NB4 (cell line): ENCODE results near the gene CLDN7.

Source experiments
- DNase-seq: peaks from one replicate; pipeline ENCODE4 v3.0.0; 2010; ENCODE audit warnings: low read depth
- H3K4me3 ChIP-seq: one replicate; pipeline ENCODE4 v1.5.1; 2011; ENCODE audit warnings: mild to moderate bottlenecking, low read depth, low read length, moderate library complexity
- CTCF ChIP-seq: IDR thresholded peaks from one replicate; pipeline ENCODE4 v1.5.1; 2012; ENCODE audit warnings: low read depth, low read length
- MAX ChIP-seq: IDR thresholded peaks from 2 replicates; pipeline ENCODE4 v1.6.1; 2011; ENCODE audit warnings: low read depth, low read length
- MYC ChIP-seq: IDR thresholded peaks from 2 replicates; pipeline ENCODE4 v1.6.1; 2011; ENCODE audit warnings: low read depth, low read length
- POLR2A ChIP-seq: IDR thresholded peaks from 2 replicates; pipeline ENCODE4 v1.6.1; 2011; ENCODE audit warnings: mild to moderate bottlenecking; ENCODE audit not compliant: insufficient read length; ENCODE audit errors: extremely low read depth

CLDN7 gene

GRCh38 chr17:7262192-7262934, at the start of gene CLDN7:
Gene CLDN7 (minus strand): TSS chr17:7262478. CDS start chr17:7262043, 435 bp downstream.
- no peak within 1 kb of the TSS for H3K4me3 ChIP-seq
- no peak for DNase-seq
- TF ChIP-seq MAX = no peak
- no peak for TF ChIP-seq MYC
- TF ChIP-seq POLR2A = no peak
- no peak for TF ChIP-seq CTCF

- no peak overlapping the region for H3K4me3 ChIP-seq
These were observed 48.9 kb upstream of the CLDN7 start for GRCh38 chr17:7311110-7311705.

GRCh38 chr17:7309628-7310027, 47.4 kb upstream of the CLDN7 start:
- TF ChIP-seq MYC (no peak), CTCF (no peak), POLR2A (no peak), MAX (no peak)
- peak overlapping the region; percentile 99 for H3K4me3 ChIP-seq
- no peak for DNase-seq

More at GRCh38 chr17:7311110-7311705, 48.9 kb upstream of the CLDN7 start:
- DNase-seq = no peak
- no peak for TF ChIP-seq MAX
- no peak for TF ChIP-seq CTCF
- no peak for TF ChIP-seq POLR2A
- no peak for TF ChIP-seq MYC

- TF ChIP-seq POLR2A = peak; percentile 14
- TF ChIP-seq MAX = no peak
- no peak for TF ChIP-seq CTCF
- no peak for TF ChIP-seq MYC
- H3K4me3 ChIP-seq = peak overlapping the region; percentile 99
- peak; percentile 84 for DNase-seq
These were observed 46.6 kb upstream of the CLDN7 start for GRCh38 chr17:7308625-7309433.

GRCh38 chr17:7307686-7308624, 45.7 kb upstream of the CLDN7 start:
- TF ChIP-seq POLR2A (no peak), CTCF (no peak), MAX (peak; percentile 87), MYC (peak; percentile 92)
- peak; percentile 53 for DNase-seq
- peak overlapping the region; percentile 99 for H3K4me3 ChIP-seq
